Measurements from ENCODE around the gene AIRE.
"Not testable (repeated sequence)": the region's sequence is repeated elsewhere in the genome, so short reads cannot be mapped to it uniquely, and the experiment has no call there.

Gene AIRE

GRCh38 chr21:44285138-44285992 is at the start of gene AIRE:
AIRE (plus strand) TSS chr21:44285876; CDS start chr21:44286007, 131 bp downstream.
- DNase-seq = no peak

- DNase-seq = not testable (repeated sequence)
Observed at GRCh38 chr21:44240353-44240752, 45.3 kb upstream of the AIRE start.

GRCh38 chr21:44240842-44241241 is 44.8 kb upstream of the AIRE start, which contains the start of gene ICOSLG:
ICOSLG (minus strand) TSS chr21:44240943; CDS start chr21:44240817, 126 bp downstream.
- not testable (repeated sequence) for DNase-seq

DNA sequence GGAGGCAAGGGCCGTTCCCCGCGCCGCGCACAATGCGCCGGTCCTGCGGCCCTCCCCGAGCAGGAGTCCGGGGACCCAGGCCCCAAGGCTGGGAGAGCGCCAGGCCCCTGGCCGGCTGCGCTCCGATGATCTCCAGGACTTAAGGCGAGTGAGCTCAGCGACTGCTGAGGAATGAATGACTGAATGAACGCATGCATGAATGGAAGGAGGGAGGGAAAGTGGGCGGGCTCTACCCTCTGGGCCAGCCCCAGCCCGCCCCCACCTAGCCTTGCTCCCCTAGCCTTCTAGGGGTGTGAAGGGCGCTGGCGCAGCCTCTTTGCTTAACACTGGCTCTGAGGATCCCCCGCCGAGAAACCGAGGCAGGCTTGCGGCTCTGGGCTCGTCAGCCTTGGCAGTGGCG is 44.4 kb upstream of the AIRE start:
- not testable (repeated sequence) for DNase-seq

DNA sequence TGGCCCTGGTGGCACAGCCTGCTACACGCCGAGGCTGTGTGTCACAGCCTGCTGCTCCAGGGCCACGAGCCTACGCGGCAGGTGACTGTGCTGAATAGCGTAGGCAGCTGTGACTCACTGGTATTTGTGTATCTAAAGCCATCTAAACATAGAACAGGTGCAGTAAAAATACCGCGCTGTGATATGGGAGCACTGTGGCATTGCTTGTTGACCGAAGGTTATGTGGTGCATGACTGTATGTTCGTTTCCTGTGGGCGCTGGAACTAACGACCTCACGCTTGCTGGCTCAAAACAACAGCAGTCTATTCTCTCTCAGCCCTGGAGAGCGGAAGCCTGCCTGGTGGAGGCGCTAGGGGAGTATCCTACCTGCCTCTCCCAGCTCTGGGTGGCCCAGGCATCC is 41.7 kb upstream of the AIRE start:
- not testable (repeated sequence) for DNase-seq

GRCh38 chr21:44247904-44248303 is 37.8 kb upstream of the AIRE start:
- DNase-seq = not testable (repeated sequence)

DNA sequence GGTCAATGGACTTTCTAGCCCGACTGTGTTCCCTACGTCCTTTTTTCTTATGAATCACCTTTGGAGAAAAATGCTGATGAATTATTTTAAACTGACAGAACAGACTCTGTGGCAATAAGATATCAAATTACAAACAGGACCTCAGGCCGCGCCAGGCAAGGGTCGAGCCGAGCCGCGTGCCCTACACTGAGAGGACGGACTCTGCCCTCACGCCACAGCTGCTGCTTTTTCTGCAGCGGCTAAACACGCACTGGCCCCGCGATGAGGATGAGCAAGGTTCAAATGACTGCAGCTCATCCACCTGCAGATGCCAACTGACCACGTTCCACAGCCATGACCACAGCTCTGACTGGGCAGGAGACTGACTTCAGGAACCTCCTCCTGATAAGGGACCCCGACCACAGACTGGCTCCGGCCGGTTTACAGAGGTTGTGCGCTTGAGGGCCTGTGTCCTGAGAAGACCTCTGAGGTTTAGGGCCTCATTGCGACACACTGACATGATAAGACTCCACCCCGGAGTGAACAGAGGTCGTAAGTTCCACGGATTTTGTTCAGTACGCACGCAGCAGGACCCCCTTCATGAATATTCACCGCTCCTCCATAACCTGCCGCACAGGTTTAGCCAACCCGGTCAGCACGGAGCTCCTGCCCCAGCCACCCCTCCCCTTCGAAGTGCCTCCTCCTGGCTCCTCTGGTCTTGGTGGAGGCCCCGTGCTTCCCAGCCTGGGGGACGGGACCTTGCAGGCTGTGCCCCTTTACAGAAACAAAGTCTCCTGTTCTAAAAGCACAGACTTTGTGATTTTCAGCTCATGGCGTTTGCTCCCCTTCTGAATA is 36.3 kb upstream of the AIRE start:
- not testable (repeated sequence) for DNase-seq

- no peak for DNase-seq
Observed at GRCh38 chr21:44253832-44254710, 31.6 kb upstream of the AIRE start.

DNA sequence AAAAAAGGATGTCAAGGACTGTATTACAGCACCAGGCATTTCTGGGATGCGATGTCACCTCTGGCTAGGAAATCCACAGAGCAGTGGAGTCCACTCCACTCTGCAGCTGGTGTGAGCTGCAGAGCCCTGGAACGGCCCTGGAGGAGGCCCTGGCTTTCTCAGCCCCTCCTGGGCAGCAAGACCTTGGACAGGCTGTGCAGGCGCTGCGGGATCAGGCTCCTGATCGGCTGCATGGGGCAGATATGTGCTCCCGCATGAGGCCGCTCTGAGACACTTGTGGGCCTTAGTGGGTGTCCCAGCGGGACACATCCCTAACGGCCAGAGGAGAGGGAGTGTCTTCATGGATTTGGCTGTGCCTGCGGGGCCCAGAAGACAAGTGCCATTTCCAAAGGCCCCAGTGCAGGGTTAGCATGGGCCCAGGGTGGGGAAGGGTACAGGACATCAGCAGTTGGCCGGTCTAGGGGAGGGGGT is 30.1 kb upstream of the AIRE start:
- no peak for DNase-seq

GRCh38 chr21:44258056-44258725 is 27.5 kb upstream of the AIRE start:
- DNase-seq = no peak

DNA sequence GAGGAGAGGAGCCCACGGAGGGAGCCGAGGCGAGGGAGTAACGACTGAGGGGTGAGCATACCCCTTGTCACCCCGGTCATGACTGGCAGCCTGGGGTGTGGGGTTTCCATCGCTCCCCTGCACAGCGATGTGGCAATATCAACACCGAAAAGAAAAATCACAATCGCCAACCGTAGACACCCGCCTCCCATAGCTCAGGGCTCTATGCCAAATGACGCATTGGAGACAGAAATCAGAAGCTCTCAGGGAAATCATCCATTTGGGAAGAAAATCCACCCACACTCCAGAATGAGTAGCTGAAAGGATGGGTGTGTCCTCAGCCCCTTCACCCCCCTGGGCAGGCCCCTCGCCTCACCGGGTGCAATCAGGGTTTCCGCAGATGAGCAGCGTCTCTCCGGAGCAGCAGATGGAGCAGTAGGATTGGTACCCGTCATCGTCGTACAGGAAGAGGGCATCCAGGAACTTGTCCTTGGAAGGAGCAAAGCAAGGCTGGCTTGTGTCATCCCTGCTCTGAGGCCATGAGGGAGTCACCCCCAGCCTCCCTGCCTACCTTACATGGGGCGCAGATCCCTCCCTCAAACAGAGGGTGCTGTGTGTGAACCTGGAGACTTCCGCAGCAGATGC is 26.5 kb upstream of the AIRE start:
- DNase-seq = no peak

DNA sequence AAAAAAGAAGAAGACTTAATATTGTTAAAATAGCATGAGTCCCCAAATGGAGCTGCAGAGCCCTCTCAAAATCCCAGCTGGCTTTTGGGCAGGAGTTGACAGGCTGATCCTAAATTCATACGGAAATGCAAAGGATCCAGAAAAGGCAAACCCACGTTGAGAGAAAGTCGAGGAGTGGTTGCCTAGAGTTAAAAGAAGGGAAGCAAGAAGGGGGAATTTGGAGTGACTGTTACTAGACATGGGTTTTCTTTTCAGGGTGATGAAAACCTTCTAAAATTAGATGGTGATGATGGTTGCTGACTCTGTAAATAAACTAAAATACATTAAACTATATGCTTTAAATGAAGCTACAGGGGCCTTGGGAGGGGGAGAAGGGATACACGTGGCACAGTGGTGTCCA is 25.6 kb upstream of the AIRE start:
- DNase-seq = no peak

- DNase-seq = no peak
Observed at GRCh38 chr21:44260791-44261631, 24.7 kb upstream of the AIRE start.

DNA sequence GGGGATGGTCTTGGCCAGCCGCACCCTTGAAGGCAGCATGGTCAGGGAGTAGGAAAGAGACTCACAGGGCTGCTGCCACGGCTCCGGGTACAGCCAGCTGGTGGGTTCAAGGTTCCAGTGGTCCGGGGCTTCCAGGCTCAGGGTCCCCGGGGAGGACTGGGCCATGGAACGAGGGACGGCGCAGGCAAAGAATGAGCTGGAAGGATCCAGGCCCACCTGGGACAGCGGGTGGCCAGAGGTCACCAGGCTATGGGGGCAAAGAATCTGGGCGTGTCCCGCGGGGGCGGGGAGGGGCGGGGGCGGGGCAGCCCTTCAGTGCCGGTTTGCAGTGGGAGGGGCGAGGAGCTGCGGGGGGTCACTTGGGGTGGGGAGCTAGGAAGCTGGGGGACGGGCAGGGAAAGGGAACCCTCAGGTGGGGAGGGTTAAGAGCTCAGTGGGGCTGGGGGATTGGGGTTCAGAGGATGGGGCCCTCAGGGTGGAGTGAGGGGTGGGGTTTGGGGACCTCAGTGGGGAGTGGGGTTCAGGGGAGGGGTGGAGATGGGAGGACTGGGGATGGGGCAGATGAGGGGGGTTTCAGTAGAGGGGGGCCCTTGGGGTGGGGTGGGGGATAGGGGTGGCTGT is 23.9 kb upstream of the AIRE start, which contains the start of gene DNMT3L:
TSS of gene DNMT3L (minus strand) at position 223 of the 621 bp plus-strand sequence. CDS start 638 bp downstream, outside the sequence.
- no peak for DNase-seq

DNA sequence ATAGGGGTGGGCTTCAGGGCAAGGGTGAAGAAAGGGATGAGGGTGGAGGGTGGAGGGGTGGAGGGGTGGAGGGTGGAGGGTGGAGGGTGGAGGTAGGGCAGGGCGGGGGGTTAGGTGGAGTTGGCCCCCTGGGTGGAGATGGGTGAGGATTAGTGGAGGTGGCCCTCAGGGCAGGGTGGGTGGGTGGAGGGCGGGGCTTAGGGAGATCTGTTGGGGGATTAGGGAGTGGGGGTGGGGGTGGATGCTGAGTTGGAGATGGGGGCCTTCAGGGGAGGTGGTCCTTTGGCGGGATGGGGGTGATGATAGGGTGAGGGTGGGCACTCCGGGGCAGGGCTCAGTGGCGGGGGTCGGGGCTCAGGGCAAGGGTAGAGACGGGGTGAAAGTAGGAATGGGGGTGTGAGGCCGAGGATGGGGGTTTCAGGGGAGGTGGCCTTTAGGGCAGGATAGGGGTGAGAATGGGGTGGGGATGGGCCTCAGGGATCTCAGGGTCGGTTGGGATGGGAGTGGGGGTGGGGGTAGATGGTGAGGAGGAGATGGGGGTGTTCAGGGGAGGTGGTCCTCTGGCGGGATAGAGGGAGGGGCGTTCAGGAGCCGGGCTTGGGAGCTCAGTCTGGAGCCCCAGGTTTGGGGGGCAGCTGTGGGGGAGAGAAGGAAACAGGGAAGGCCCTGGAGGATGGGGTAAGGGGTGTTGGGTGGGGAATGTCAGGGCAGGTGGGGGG is 23.2 kb upstream of the AIRE start:
- DNase-seq = no peak

DNA sequence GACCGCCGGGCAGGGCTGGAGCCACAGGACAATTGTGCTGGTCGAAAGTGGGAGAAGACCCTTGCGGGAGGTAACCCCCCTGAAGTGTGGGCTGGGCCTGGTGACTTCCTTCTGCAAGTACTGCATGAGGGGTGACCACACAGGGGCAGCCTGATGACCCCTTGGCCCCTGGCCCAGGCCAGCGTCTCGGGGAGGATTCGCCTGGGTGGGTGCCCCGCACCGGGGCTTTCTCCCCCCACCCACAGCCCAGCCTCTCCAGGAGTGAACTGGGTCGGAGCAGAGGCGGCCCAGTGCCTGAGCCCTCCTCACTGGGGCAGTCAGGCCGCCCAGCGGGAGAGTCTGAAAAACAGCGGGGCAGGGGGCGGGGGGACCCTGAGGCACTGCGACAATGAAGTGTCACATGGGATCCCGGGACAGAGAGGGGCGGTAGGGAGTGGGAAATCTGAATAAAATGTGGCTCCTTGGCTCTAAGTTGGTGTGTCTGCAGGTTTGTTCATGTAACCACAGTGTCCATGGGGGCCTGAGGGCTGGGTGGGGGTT is 22.4 kb upstream of the AIRE start:
- no peak for DNase-seq

GRCh38 chr21:44263768-44264167 is 21.9 kb upstream of the AIRE start:
- DNase-seq = no peak

DNA sequence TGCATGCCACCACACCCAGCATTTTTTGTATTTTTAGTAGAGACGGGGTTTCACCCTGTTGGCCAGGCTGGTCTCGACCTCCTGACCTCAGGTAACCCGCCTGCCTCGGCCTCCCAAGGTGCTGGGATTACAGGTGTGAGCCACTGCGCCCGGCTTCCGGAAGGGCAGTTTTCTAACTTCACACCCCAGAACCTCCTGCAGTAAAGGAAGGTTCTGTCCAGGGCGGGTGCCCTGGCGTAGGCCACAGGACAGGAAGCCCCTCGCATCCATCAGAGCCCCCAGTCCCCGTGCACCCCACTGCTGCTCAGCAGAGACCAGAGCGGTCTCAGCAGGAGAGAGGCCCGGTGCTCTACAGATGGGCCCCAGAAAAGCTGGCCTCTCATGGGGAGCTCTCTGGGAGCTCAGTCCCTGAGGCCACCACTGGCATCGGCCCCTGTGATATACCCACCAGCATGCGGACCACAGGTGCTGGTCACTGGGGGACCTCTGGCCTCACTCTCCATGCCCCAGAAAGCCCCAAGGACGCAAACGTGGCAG is 19.9 kb upstream of the AIRE start:
- DNase-seq = no peak

All from activated CD4-positive, alpha-beta T cell treated with anti-CD3 and anti-CD28 coated beads, Interleukin-2, amount 50 U/mL, for 48 hours (primary cell).